ENCODE data around the gene FIZ1. TPM values are rescaled to one million over a fixed set of nuclear protein-coding genes. Genes with fewer than 3 reads are reported as not detected.
A peak's percentile ranks its signal among the peaks of the same experiment; 100 is the strongest.

The FIZ1 gene
- total and polyA plus RNA-seq, 2 experiments from 2014 or later: 12.8 to 18.7 TPM

DNA sequence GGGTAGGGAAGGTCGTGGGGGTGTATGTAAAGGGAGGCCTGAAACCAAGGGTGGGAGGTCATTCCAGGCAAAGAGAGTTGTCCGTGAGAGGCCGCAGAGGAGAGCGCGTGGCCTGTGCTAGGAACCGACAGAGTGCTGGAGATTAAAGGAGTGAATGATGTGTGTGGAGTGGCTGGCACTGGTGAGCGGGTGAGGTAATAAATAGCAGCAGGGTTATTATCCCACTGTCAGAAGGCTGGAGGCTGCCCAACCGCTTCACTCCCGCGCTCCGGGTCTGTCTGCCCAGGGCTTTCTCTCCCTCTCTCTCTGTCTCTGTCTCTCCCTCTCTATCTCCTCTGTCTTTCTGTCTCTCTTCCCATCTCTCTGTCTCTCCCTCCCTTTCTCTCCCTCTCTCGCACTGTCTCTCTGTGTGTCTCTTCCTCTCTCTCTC is 36.0 kb downstream of the FIZ1 start:
- peak; percentile 66 to 69 for DNase-seq (ENCODE audit: low read depth in 1 of 2, low spot score in 1 of 2)
- H3K27ac ChIP-seq: peak overlapping the region; percentile 73
- H3K4me1 ChIP-seq (ENCODE audit: low read depth): peaks cover 6% of the 10 kb centered on the region
- no peak overlapping the region for H3K4me3 ChIP-seq
- H3K27me3 ChIP-seq: no peaks in the 10 kb centered on the region
- H3K9me3 ChIP-seq (ENCODE audit: low read depth): no peaks in the 10 kb centered on the region
- TF ChIP-seq, protein P1, sequence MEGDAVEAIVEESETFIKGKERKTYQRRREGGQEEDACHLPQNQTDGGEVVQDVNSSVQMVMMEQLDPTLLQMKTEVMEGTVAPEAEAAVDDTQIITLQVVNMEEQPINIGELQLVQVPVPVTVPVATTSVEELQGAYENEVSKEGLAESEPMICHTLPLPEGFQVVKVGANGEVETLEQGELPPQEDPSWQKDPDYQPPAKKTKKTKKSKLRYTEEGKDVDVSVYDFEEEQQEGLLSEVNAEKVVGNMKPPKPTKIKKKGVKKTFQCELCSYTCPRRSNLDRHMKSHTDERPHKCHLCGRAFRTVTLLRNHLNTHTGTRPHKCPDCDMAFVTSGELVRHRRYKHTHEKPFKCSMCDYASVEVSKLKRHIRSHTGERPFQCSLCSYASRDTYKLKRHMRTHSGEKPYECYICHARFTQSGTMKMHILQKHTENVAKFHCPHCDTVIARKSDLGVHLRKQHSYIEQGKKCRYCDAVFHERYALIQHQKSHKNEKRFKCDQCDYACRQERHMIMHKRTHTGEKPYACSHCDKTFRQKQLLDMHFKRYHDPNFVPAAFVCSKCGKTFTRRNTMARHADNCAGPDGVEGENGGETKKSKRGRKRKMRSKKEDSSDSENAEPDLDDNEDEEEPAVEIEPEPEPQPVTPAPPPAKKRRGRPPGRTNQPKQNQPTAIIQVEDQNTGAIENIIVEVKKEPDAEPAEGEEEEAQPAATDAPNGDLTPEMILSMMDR (IDR thresholded peaks at IDR 0.05; ENCODE audit: low read depth, low read length): no peak
- no peaks in the 10 kb centered on the region for H3K36me3 ChIP-seq

DNA sequence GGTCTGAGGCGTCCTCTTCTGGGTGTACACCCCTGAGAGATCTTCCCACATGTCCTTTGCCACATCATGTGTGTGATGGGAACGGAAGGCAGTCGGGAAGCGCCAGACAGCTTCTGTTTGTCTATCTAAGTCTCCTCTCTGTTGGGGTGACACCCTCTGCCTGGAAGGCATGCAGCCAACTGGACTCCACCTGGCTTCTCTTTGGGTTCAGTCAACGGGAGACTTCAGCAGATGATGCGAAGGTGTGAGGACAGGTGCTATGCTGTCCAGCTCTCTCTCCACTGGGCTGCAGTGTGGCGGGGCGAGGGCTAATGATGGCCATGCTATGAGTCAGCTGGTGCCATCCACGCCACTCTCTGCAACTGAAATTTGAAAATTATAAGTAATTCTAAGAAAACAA is 39.6 kb downstream of the FIZ1 start:
- TF ChIP-seq, protein P1 (IDR thresholded peaks at IDR 0.05; ENCODE audit: low read depth, low read length): no peak
- no peak overlapping the region for H3K27ac ChIP-seq
- H3K4me3 ChIP-seq: no peak overlapping the region
- no peak for DNase-seq (ENCODE audit: low read depth in 1 of 2, low spot score in 1 of 2)
- no peaks in the 10 kb centered on the region for H3K27me3 ChIP-seq
- no peaks in the 10 kb centered on the region for H3K36me3 ChIP-seq
- H3K9me3 ChIP-seq (ENCODE audit: low read depth): no peaks in the 10 kb centered on the region
- H3K4me1 ChIP-seq (ENCODE audit: low read depth): peaks cover 6% of the 10 kb centered on the region

DNA sequence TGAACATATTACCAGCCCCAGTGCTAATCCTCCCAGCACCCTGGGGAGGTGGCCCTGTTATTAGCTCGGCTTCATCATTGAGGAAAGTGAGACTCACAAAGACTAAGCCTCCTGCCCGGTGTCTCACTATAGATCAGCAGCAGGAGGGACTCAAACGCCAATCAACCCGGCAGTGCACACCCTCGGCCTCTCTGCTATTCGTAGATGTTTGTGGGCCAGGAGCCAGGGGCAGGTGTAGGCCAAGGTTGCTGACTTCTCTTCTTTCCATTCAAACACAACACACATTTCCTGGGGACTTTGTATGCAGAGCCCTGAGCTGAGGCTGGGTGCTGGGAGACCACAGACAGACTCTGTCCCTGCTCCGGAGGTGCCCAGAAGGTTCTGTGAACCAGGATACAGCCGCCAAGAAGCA is 44.6 kb downstream of the FIZ1 start:
- Histone ChIP-seq H3K27me3 (no peaks in the 10 kb centered on the region), H3K36me3 (no peaks in the 10 kb centered on the region), H3K4me3 (no peak overlapping the region), H3K4me1 (ENCODE audit: low read depth) (peaks cover 6% of the 10 kb centered on the region), H3K27ac (no peak overlapping the region), H3K9me3 (ENCODE audit: low read depth) (no peaks in the 10 kb centered on the region)
- DNase-seq (ENCODE audit: low read depth in 1 of 2, low spot score in 1 of 2): no peak
- TF ChIP-seq, protein P1 (IDR thresholded peaks at IDR 0.05; ENCODE audit: low read depth, low read length): no peak

DNA sequence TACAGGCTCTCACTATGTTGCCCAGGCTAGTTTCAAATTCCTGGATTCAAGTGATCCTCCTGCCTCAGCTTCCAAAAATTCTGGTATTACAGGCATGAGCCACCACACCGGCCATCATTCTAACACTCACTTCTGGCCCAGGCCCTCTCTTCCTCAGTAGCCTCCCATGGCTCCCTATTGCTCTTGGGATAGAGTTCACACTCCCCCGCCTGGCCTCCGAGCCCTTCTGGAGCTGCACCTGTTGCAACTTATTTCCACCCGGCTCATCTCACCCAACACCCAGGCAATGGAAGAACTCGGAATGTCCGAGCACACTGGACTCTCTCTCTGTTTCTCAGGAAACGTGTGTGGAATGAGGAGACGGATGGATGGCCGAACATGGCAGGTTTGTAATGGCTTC is 45.0 kb downstream of the FIZ1 start:
- DNase-seq (ENCODE audit: low read depth in 1 of 2, low spot score in 1 of 2): no peak
- no peaks in the 10 kb centered on the region for H3K36me3 ChIP-seq
- no peak overlapping the region for H3K27ac ChIP-seq
- peaks cover 8% of the 10 kb centered on the region for H3K4me1 ChIP-seq (ENCODE audit: low read depth)
- TF ChIP-seq, protein P1 (IDR thresholded peaks at IDR 0.05; ENCODE audit: low read depth, low read length): no peak
- H3K27me3 ChIP-seq: no peaks in the 10 kb centered on the region
- H3K9me3 ChIP-seq (ENCODE audit: low read depth): no peaks in the 10 kb centered on the region
- no peak overlapping the region for H3K4me3 ChIP-seq

DNA sequence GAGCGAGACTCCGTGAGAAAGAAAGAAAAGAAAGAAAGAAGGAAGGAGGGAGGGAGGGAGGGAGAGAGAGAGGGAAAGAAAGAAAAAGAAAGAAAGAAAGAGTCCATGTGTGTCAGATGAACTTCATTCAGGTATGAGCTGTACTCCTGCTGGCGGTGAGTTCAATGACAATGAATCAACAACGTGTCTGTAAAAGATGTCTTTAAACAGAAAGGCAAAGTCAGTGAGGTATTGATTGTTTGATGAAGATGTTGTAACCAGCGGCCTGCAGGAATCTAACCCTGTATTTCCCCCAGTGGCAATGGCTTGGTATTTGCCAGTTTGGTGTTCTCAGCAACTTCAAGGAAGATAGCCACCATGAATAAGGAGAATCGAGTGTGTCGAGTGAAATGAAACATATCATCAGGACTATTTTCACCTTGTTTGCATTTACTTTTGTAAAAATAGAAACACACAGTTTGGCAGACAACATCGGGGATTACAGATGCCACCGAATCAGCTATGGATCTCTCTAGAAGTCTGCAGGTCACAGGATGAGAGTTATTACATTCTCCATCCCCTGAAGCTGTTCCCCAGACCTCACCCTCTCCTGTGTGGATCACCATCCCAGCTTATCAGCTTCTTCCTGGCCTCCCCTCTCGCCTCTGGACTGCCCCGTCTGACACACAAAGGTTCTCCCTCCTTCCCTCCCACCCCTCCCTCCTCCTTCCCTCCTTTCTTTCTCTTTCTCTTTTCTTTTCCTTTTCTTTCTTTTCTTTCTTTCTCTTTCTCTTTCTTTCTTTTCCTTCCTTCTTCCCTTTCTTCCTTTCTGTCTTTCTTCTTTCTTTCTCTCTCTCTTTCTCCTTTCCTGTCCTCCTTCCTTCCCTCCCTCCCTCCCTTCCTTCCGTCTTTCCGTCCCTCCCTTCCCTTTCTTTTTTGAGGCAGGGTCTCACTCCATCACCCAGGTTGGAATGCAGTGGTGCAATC is 45.8 kb downstream of the FIZ1 start:
- Histone ChIP-seq H3K27me3 (no peaks in the 10 kb centered on the region), H3K4me1 (ENCODE audit: low read depth) (peaks cover 8% of the 10 kb centered on the region), H3K27ac (no peak overlapping the region), H3K36me3 (no peaks in the 10 kb centered on the region), H3K9me3 (ENCODE audit: low read depth) (no peaks in the 10 kb centered on the region), H3K4me3 (no peak overlapping the region)
- no peak for DNase-seq (ENCODE audit: low read depth in 1 of 2, low spot score in 1 of 2)
- TF ChIP-seq, protein P1 (IDR thresholded peaks at IDR 0.05; ENCODE audit: low read depth, low read length): no peak
